Activated CD8-positive, alpha-beta T cell treated with anti-CD3 and anti-CD28 coated beads for 36 hours (primary cell): Measurements from ENCODE around the gene RAB4A. TPM values are rescaled to one million over a fixed set of nuclear protein-coding genes. Genes with fewer than 3 reads are reported as not detected.

ENCODE experiments used
- ATAC-seq: fragments of 200-7000 bp; cut with Tn5 transposase; one replicate; pipeline ENCODE4 v1.10.0; 2021; ENCODE audit warnings: mild to moderate bottlenecking, moderate library complexity
- CTCF ChIA-PET: fragments of 350-600 bp; sonication (Branson Sonifier 250); formaldehyde crosslinking; loops from one replicate; lab custom pipeline; 2021; ENCODE audit warnings: antibody characterized with exemption; lab: Charles Lee
- POLR2A ChIA-PET: fragments of 350-600 bp; sonication (Branson Sonifier 250); formaldehyde crosslinking; loops from one replicate; lab custom pipeline; 2021; ENCODE audit warnings: antibody characterized with exemption; lab: Charles Lee
- DNase-seq: peaks from one replicate; pipeline ENCODE4 v3.0.0-alpha.2; 2020
- H3K27ac Mint-ChIP-seq: one replicate; pipeline ENCODE4 v1.8.0; 2021; ENCODE audit warnings: mild to moderate bottlenecking, mixed read lengths
- H3K27me3 Mint-ChIP-seq: one replicate; pipeline ENCODE4 v1.8.0; 2021; ENCODE audit warnings: mixed read lengths
- H3K36me3 Mint-ChIP-seq: one replicate; pipeline ENCODE4 v1.8.0; 2021; ENCODE audit warnings: low read depth, mixed read lengths
- H3K4me1 Mint-ChIP-seq: one replicate; pipeline ENCODE4 v1.8.0; 2021; ENCODE audit warnings: low read depth, mixed read lengths
- H3K4me3 Mint-ChIP-seq: one replicate; pipeline ENCODE4 v1.8.0; 2021; ENCODE audit warnings: mild to moderate bottlenecking, moderate library complexity, mixed read lengths
- H3K9me3 Mint-ChIP-seq: one replicate; pipeline ENCODE4 v1.8.0; 2021; ENCODE audit warnings: mixed read lengths
- intact Hi-C: fragments of 100-400 bp; cut with micrococcal nuclease; formaldehyde crosslinking; loops from one replicate; pipeline ENCODE4 v1.10.0; 2022
- total RNA-seq, 2 experiments: library from RNA; stranded (reverse); gene quantifications; one replicate each; pipeline ENCODE4 v1.2.3, GENCODE V29; 2021
- TF ChIP-seq, protein P1 (sequence below): fragments of 200-600 bp; IDR thresholded peaks from one replicate; pipeline ENCODE4 v1.8.0; 2022; ENCODE audit warnings: antibody characterized with exemption, mild to moderate bottlenecking

RAB4A gene
- total RNA-seq, 2 experiments from 2014 or later: 27.2 to 30.6 TPM

DNA sequence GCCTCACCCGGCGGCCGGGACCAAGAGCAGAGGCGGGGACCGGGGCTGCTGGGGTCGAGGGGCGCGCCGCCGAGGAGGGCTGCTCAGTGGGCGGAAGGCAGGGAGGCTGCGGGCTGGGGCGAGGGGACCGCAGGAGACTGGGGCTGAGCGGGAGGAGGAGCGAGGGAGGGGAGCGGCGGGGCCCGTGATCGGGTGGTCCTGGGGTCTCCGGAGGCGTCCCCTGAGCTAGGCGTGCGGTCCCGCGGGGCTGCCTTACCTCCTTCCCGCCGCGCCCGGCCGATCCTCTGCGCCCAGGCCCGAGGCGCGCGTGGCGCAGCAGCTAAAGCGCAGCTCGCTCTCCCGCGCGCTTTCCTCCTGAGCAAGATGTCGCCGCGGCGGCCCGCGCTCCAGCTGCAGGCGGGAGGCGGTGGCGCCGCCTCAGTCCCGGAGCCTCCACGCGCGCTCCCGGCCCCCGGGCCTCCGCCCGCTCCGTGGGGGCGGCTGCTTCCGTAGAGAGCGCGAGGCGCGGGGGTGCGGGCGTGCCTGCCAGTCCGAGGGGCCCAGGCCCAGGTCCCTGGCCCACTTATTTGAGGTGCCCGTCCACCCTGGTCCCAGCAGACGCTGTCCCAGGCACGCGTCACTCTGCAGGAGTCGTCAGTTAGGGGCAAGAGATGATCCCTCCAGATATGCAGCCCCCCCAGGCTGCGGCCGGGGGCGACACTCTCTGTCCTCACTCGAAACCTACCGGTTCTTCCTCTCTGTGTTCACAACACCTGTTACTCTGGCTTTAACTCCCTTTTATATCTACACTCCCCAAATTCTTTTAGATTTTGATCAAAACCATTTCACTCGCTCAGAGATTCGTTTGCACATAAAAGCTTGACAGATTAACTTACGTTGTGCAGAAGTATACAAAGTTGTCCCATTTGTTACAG, 72.0 kb downstream of the RAB4A start, which contains the start of gene CCSAP:
TSS of gene CCSAP (minus strand) at position 392 of the 914 bp plus-strand sequence. CDS start 582 bp downstream, outside the sequence.
- CTCF ChIA-PET: interaction anchor here (0.8 to 1.4 kb wide), 2 partner anchors 84 to 86 kb away, joined by 3 read pairs; no protein-coding TSS in a partner anchor
- peaks cover 13% of the 10 kb centered on the region for H3K36me3 Mint-ChIP-seq
- DNase-seq: peak; percentile 57

DNA sequence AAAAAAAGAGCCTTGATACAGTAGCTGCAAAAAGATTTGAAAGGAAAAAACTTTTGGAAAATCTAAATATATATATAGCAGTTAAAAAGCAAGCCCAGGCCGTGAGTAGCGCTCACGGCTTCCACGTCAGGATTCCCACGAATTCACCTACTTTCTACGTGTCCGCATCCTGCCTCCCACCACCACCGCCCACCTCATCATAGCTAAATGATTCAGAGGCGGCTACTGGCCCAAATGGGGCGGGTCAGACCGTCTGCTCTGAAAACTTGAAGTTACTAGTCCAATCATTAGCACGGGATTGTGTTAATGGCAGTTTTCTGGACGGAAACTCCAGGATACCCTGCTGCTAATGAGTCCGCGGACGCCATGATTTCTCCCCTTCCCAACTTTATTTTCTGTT, 73.2 kb downstream of the RAB4A start:
- Mint-ChIP-seq H3K36me3 (peaks cover 13% of the 10 kb centered on the region), H3K4me1 (peaks cover 22% of the 10 kb centered on the region), H3K9me3 (peaks cover 2% of the 10 kb centered on the region), H3K27ac (no peak overlapping the region), H3K4me3 (no peak overlapping the region), H3K27me3 (peaks cover 14% of the 10 kb centered on the region)
- CTCF ChIA-PET: interaction anchor here (1.4 kb wide), 1 partner anchor 87 kb away, joined by 3 read pairs; no protein-coding TSS in a partner anchor
- ATAC-seq: no peak
- TF ChIP-seq, protein P1, sequence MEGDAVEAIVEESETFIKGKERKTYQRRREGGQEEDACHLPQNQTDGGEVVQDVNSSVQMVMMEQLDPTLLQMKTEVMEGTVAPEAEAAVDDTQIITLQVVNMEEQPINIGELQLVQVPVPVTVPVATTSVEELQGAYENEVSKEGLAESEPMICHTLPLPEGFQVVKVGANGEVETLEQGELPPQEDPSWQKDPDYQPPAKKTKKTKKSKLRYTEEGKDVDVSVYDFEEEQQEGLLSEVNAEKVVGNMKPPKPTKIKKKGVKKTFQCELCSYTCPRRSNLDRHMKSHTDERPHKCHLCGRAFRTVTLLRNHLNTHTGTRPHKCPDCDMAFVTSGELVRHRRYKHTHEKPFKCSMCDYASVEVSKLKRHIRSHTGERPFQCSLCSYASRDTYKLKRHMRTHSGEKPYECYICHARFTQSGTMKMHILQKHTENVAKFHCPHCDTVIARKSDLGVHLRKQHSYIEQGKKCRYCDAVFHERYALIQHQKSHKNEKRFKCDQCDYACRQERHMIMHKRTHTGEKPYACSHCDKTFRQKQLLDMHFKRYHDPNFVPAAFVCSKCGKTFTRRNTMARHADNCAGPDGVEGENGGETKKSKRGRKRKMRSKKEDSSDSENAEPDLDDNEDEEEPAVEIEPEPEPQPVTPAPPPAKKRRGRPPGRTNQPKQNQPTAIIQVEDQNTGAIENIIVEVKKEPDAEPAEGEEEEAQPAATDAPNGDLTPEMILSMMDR: no peak
- POLR2A ChIA-PET: interaction anchor here (1.6 to 2.0 kb wide), 2 partner anchors 9 to 107 kb away, joined by 4 to 7 read pairs; no protein-coding TSS in a partner anchor
- peak; percentile 22 for DNase-seq
- intact Hi-C loops: loop anchor here (10.0 kb wide), 2 partner anchors 61 to 69 kb away; partner anchors contain the start of gene RAB4A

More for the DNA sequence above, 72.0 kb downstream of the RAB4A start, which contains the start of gene CCSAP:
- POLR2A ChIA-PET: interaction anchor here (1.2 to 2.0 kb wide), 5 partner anchors 8 to 165 kb away, joined by 3 to 8 read pairs (median 4); partner anchors contain the start of gene NUP133
- Mint-ChIP-seq H3K9me3 (peaks cover 2% of the 10 kb centered on the region), H3K27me3 (peaks cover 13% of the 10 kb centered on the region), H3K27ac (peak within 1 kb of the TSS; percentile 79), H3K4me3 (peak within 1 kb of the TSS; percentile 80), H3K4me1 (peaks cover 34% of the 10 kb centered on the region)
- intact Hi-C loops: loop anchor here (10.0 kb wide), 2 partner anchors 62 to 68 kb away; partner anchors contain the start of gene RAB4A
- TF ChIP-seq, protein P1: no peak
- peak; percentile 41 for ATAC-seq

DNA sequence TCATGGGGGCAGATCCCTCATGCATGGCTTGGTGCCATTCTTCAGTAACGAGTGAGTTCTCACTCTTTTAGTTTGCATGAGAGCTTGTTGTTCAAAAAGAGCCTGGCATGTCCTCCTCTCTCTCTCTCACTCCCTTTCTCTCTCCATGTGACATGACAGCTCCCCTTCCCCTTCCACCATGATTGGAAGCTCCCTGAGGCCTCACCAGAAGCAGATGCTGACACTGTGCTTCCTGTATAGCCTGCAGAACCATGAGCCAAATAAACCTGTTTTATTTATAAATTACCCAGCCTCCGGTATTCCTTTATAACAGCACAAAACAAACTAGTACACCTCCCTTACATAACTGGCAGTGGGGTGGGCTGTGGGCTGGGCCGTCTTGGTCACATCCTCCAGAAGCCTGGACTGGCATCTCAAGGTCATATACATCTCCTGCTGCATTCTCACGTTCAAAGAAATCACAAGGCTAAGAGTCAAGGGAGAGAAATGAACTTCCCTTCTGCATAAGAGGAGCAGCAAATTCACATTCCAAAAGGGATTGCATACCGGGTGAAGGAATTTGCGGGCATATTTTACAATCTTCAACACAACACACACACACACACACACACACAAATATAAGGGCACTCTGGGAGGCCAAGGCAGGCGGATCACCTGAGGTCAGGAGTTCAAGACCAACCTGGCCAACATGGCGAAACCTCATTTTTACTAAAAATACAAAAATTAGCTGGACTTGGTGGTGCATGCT, 74.2 kb downstream of the RAB4A start:
- ChIA-PET CTCF (interaction anchor here (1.1 kb wide), 1 partner anchor 87 kb away, joined by 3 read pairs; no protein-coding TSS in a partner anchor), POLR2A (no interaction called here)
- TF ChIP-seq, protein P1: no peak
- DNase-seq (no peak), ATAC-seq (no peak)
- H3K9me3 Mint-ChIP-seq: peaks cover 2% of the 10 kb centered on the region
- no peak overlapping the region for H3K4me3 Mint-ChIP-seq
- H3K27me3 Mint-ChIP-seq: peaks cover 15% of the 10 kb centered on the region
- H3K4me1 Mint-ChIP-seq: peaks cover 13% of the 10 kb centered on the region
- no peak overlapping the region for H3K27ac Mint-ChIP-seq
- intact Hi-C loops: loop anchor here (10.0 kb wide), 2 partner anchors 60 to 70 kb away; partner anchors contain the start of gene RAB4A
- peaks cover 6% of the 10 kb centered on the region for H3K36me3 Mint-ChIP-seq

DNA sequence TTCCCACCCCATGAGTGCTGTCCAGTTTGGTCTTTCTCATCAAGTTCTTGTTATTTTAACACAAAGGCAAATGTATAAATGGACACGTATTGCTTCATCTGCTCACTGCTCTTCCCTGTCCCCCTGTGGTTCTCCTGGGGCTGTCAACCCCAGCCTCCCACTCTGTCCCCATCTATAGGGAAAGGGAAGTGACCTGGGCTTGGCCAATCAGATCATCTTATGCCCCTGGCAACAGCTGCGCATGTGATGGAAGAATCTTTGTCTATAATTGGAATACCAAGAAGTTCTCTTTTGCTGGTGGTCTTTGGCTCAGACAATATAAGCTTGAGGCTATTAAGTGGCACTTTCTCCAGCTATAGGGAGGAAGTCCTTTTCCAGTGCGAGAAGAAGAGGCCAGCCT, 76.6 kb downstream of the RAB4A start:
- ChIA-PET POLR2A (no interaction called here), CTCF (no interaction called here)
- Mint-ChIP-seq H3K36me3 (no peaks in the 10 kb centered on the region), H3K27me3 (peaks cover 15% of the 10 kb centered on the region), H3K4me3 (no peak overlapping the region), H3K27ac (no peak overlapping the region), H3K9me3 (peaks cover 2% of the 10 kb centered on the region), H3K4me1 (peaks cover 5% of the 10 kb centered on the region)
- ATAC-seq (no peak), DNase-seq (no peak)
- intact Hi-C loops: loop anchor here (10.0 kb wide), 2 partner anchors 57 to 73 kb away; partner anchors contain the start of gene RAB4A
- TF ChIP-seq, protein P1: no peak
